Ascending aorta (tissue), 2 donors: ENCODE results near the gene TAF1C. TPM values are rescaled to one million over a fixed set of nuclear protein-coding genes. Genes with fewer than 3 reads are reported as not detected.

Experiments
- DNase-seq, 2 donors: peaks; one replicate each; pipeline ENCODE4 v3.0.0-alpha.2; 2019; ENCODE audit warnings: low spot score in 2 of 2
- H3K27ac ChIP-seq, 2 donors: fragments of 200-600 bp; sonication (generic); one replicate each; pipeline ENCODE4 v1.5.1; 2016 to 2017; ENCODE audit warnings: mild to moderate bottlenecking in 1 of 2
- H3K27me3 ChIP-seq: fragments of 200-600 bp; sonication (generic); one replicate; pipeline ENCODE4 v1.5.1; 2017
- H3K36me3 ChIP-seq, 2 donors: fragments of 200-600 bp; sonication (generic); one replicate each; pipeline ENCODE4 v1.5.1; 2016
- H3K4me1 ChIP-seq, 2 donors: fragments of 200-600 bp; sonication (generic); one replicate each; pipeline ENCODE4 v1.5.1; 2016 to 2017; ENCODE audit warnings: mild to moderate bottlenecking in 1 of 2
- H3K4me3 ChIP-seq, 2 donors: fragments of 200-600 bp; sonication (generic); one replicate each; pipeline ENCODE4 v1.5.1; 2016 to 2017; ENCODE audit warnings: mild to moderate bottlenecking in 1 of 2
- H3K9me3 ChIP-seq, 2 donors: fragments of 200-600 bp; sonication (generic); one replicate each; pipeline ENCODE4 v1.5.1; 2016
- intact Hi-C: fragments of 100-400 bp; cut with DNase I; formaldehyde crosslinking; loops from one replicate; pipeline ENCODE4 v1.15.1; 2023
- total RNA-seq: library from RNA; depleted of rRNA; stranded (reverse); fragments of >200 nt; gene quantifications from one replicate; pipeline ENCODE4 v1.1.0, GENCODE V29; 2016
- TF ChIP-seq, protein P1 (sequence below), 3 experiments: fragments of 200-600 bp in 2 of 3; fragments of 450-650 bp in 1 of 3; sonication (generic) in 2 of 3; IDR thresholded peaks; one replicate each; pipeline ENCODE4 v1.5.1; 2016 to 2019; ENCODE audit warnings: antibody characterized with exemption in 3 of 3, mild to moderate bottlenecking in 1 of 3, moderate library complexity in 1 of 3

The TAF1C gene
- total RNA-seq, 1 donor from 2014 or later, result 151 TPM

DNA sequence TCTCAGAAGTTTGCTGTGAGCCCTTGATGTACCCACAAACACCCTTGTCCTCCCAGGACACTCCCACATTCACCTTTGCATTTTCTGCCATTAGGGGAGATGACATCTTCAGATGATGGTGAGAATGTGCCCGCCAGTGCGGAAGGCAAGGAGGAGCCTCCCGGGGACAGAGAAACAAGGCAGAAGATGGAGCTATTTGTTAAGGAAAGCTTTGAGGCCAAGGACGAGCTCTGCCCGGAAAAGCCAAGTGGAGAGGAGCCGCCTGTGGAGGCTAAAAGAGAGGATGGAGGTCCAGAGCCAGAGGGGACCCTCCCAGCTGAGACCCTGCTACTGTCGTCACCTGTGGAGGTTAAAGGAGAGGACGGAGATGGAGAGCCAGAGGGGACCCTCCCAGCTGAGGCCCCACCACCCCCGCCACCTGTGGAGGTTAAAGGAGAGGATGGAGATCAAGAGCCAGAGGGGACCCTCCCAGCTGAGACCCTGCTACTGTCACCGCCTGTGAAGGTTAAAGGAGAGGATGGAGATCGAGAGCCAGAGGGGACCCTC, 17.0 kb downstream of the TAF1C start:
- TF ChIP-seq, protein P1, sequence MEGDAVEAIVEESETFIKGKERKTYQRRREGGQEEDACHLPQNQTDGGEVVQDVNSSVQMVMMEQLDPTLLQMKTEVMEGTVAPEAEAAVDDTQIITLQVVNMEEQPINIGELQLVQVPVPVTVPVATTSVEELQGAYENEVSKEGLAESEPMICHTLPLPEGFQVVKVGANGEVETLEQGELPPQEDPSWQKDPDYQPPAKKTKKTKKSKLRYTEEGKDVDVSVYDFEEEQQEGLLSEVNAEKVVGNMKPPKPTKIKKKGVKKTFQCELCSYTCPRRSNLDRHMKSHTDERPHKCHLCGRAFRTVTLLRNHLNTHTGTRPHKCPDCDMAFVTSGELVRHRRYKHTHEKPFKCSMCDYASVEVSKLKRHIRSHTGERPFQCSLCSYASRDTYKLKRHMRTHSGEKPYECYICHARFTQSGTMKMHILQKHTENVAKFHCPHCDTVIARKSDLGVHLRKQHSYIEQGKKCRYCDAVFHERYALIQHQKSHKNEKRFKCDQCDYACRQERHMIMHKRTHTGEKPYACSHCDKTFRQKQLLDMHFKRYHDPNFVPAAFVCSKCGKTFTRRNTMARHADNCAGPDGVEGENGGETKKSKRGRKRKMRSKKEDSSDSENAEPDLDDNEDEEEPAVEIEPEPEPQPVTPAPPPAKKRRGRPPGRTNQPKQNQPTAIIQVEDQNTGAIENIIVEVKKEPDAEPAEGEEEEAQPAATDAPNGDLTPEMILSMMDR (IDR thresholded peaks at IDR 0.05), result no peak
- no peaks in the 10 kb centered on the region for H3K9me3 ChIP-seq
- H3K4me3 ChIP-seq, result no peak overlapping the region
- no peak for DNase-seq
- H3K27ac ChIP-seq, result no peak overlapping the region
- H3K4me1 ChIP-seq, result no peaks in the 10 kb centered on the region
- intact Hi-C loops, result no loop called here
- H3K27me3 ChIP-seq, result no peaks in the 10 kb centered on the region
- H3K36me3 ChIP-seq, result no peaks in the 10 kb centered on the region

DNA sequence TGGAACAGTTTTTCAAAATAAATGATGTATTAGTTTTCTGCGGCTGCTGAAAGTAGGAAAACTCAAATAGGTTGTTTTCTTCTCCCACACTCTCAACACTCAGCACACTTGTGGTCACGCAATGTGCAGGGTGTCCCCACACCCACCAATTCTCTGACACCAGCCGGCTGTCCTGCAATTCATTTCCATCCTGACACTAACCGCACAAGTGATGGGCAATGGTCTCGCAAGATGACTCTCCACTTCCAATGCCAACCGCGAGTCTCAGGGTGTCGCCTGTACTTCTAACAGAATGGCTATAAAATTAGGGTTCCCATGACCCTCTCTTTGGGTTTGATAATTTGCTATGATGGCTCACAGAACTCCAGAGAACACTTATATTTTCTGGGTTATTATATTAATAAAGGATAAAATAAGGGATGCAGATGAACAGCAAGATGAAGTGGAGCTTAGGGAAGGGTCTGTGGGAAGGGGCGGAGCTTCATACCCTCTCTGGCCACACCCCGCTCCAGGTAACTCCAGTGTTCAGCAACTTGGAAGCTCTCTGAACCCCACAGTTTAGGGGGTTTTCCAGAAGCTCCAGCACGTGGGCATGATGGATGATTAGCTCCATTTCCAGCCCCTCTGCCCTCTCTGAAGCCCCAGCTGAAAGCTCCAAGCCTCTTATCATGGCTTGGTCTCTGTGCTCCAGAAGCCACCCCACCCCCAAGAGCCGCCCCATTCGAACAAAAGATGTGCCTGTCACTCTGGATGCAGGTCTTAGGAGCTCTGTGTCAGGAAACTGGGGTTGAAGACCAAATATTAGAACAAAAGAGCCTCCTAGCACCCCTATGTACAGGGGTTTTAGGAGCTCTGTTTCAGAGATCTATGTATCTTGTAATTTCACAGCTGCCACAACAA, 19.8 kb downstream of the TAF1C start:
- Histone ChIP-seq H3K4me3 (no peak overlapping the region), H3K36me3 (no peaks in the 10 kb centered on the region), H3K4me1 (no peaks in the 10 kb centered on the region), H3K27ac (no peak overlapping the region), H3K9me3 (no peaks in the 10 kb centered on the region), H3K27me3 (no peaks in the 10 kb centered on the region)
- intact Hi-C loops, result no loop called here
- TF ChIP-seq, protein P1 (IDR thresholded peaks at IDR 0.05), result no peak
- no peak for DNase-seq

DNA sequence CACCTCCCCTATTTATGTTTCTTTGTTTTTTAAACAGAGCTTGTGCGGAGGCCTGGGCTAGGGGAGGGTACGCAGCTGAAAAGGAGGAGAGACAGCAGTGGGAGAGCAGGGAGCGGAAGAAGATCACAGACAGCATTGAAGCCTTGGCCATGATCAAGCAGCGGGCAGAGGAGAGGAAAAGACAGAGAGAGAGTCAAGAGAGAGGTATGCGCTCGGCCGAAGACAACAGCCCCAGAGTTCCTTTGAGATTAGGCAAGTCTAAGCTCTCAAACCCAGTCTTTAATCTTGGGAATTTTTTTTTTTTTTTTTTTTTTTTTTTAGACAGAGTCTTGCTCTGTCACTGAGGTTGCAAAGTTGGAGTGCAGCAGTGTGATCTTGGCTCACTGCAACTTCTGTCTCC, 21.1 kb downstream of the TAF1C start:
- Histone ChIP-seq H3K36me3 (no peaks in the 10 kb centered on the region), H3K4me3 (no peak overlapping the region), H3K27me3 (no peaks in the 10 kb centered on the region), H3K27ac (no peak overlapping the region), H3K4me1 (no peaks in the 10 kb centered on the region), H3K9me3 (no peaks in the 10 kb centered on the region)
- DNase-seq, result no peak
- TF ChIP-seq, protein P1 (IDR thresholded peaks at IDR 0.05), result no peak
- intact Hi-C loops, result no loop called here

DNA sequence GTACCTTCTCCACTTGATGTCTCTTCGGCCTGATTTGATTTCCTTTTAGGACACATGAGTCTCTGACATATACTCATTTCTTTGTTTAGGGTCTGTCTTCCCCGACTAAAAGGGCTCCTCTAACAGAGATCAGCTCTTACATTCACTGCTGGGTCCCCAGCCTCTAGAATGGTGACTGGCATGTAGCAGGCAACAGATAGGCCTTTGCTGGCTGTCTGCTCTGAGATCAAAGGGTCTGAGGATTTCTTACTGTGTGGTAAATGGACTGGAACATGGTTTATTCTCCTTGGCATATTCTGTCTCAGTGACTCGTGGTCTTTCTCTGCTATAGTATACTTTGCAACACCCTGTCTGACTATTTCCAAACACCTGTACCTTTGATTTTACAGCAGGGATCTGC, 25.1 kb downstream of the TAF1C start:
- Histone ChIP-seq H3K36me3 (no peaks in the 10 kb centered on the region), H3K27me3 (no peaks in the 10 kb centered on the region), H3K4me1 (no peaks in the 10 kb centered on the region), H3K4me3 (no peak overlapping the region), H3K9me3 (no peaks in the 10 kb centered on the region), H3K27ac (no peak overlapping the region)
- TF ChIP-seq, protein P1 (IDR thresholded peaks at IDR 0.05), result no peak
- DNase-seq, result no peak
- intact Hi-C loops, result no loop called here

DNA sequence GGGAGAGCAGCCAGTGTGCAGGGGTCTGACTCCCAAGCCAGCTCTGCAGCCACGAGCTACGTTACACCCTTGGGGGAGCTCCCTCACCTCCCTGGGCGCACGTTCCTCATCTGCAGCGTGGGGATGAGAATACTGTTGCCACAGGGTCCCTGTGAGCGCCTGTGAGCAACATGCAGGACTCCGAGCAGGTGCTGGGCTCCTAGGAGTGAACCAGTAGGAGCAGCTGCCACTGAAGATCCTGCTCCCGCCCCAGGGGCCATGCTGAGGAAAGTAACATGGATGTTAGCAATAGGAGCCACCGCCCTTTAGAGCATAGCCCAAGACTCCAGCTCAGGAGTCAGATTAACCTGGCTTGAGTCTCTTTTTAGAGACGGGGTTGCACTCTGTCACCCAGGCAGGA, 25.8 kb downstream of the TAF1C start:
- TF ChIP-seq, protein P1 (IDR thresholded peaks at IDR 0.05), result no peak
- Histone ChIP-seq H3K27ac (no peak overlapping the region), H3K9me3 (no peaks in the 10 kb centered on the region), H3K27me3 (no peaks in the 10 kb centered on the region), H3K36me3 (no peaks in the 10 kb centered on the region), H3K4me1 (no peaks in the 10 kb centered on the region), H3K4me3 (no peak overlapping the region)
- intact Hi-C loops, result no loop called here
- DNase-seq, result no peak
